Progenitor cell of endocrine pancreas (in vitro differentiated cells): ENCODE data around the gene TRABD2B. TPM values are rescaled to one million over a fixed set of nuclear protein-coding genes. Genes with fewer than 3 reads are reported as not detected.

ENCODE experiments used
- DNase-seq: peaks from one replicate; pipeline ENCODE4 v3.0.0; 2021; ENCODE audit warnings: low spot score; ENCODE audit not compliant: unreplicated experiment
- H3K27ac Mint-ChIP-seq: 2 replicates; pipeline ENCODE4 v1.8.0; 2021; ENCODE audit warnings: mild to moderate bottlenecking, moderate library complexity, mixed read lengths
- H3K27me3 Mint-ChIP-seq: 2 replicates; pipeline ENCODE4 v1.8.0; 2021; ENCODE audit warnings: mixed read lengths
- H3K36me3 Mint-ChIP-seq: 2 replicates; pipeline ENCODE4 v1.8.0; 2022; ENCODE audit warnings: mixed read lengths; ENCODE audit not compliant: insufficient read depth
- H3K4me1 Mint-ChIP-seq: 2 replicates; pipeline ENCODE4 v1.8.0; 2021; ENCODE audit warnings: low read depth, mixed read lengths
- H3K4me3 Mint-ChIP-seq: 2 replicates; pipeline ENCODE4 v1.8.0; 2021; ENCODE audit warnings: low read depth, mild to moderate bottlenecking, moderate library complexity, mixed read lengths
- H3K9me3 Mint-ChIP-seq: 2 replicates; pipeline ENCODE4 v1.8.0; 2021; ENCODE audit warnings: low read depth, mixed read lengths
- CTCF ChIP-seq: fragments of 200-600 bp; sonication (generic); IDR thresholded peaks from one replicate; pipeline ENCODE4 v1.5.0; 2021; ENCODE audit warnings: antibody characterized with exemption, mild to moderate bottlenecking; ENCODE audit not compliant: unreplicated experiment
- total RNA-seq: library from RNA; stranded (reverse); gene quantifications from 2 replicates; pipeline ENCODE4 v1.2.1, GENCODE V29; 2021

Gene TRABD2B
- total RNA-seq, 1 donor from 2014 or later = 14.5 TPM

GRCh38 chr1:47979724-47980123 is 17.5 kb downstream of the TRABD2B start:
- H3K27ac Mint-ChIP-seq = no peak overlapping the region
- H3K4me3 Mint-ChIP-seq = no peak overlapping the region
- peaks cover 7% of the 10 kb centered on the region for H3K27me3 Mint-ChIP-seq
- H3K9me3 Mint-ChIP-seq = no peaks in the 10 kb centered on the region
- H3K36me3 Mint-ChIP-seq = peaks cover 9% of the 10 kb centered on the region
- no peak for DNase-seq
- no peak for TF ChIP-seq CTCF
- H3K4me1 Mint-ChIP-seq = peaks cover 31% of the 10 kb centered on the region

GRCh38 chr1:47978486-47978885 is 18.7 kb downstream of the TRABD2B start:
- peaks cover 7% of the 10 kb centered on the region for H3K36me3 Mint-ChIP-seq
- no peak overlapping the region for H3K4me3 Mint-ChIP-seq
- H3K9me3 Mint-ChIP-seq = no peaks in the 10 kb centered on the region
- no peak for DNase-seq
- peak overlapping the region; percentile 51 for H3K27ac Mint-ChIP-seq
- TF ChIP-seq CTCF = no peak
- no peaks in the 10 kb centered on the region for H3K27me3 Mint-ChIP-seq
- H3K4me1 Mint-ChIP-seq = peaks cover 25% of the 10 kb centered on the region

- no peak overlapping the region for H3K4me3 Mint-ChIP-seq
- H3K9me3 Mint-ChIP-seq = no peaks in the 10 kb centered on the region
- H3K36me3 Mint-ChIP-seq = peaks cover 5% of the 10 kb centered on the region
- peaks cover 41% of the 10 kb centered on the region for H3K4me1 Mint-ChIP-seq
- no peaks in the 10 kb centered on the region for H3K27me3 Mint-ChIP-seq
- no peak overlapping the region for H3K27ac Mint-ChIP-seq
- no peak for DNase-seq
- no peak for TF ChIP-seq CTCF
Measured at GRCh38 chr1:47976728-47977127, 20.5 kb downstream of the TRABD2B start.

GRCh38 chr1:47976267-47976666 is 20.9 kb downstream of the TRABD2B start:
- Mint-ChIP-seq H3K9me3 (no peaks in the 10 kb centered on the region), H3K4me1 (peaks cover 46% of the 10 kb centered on the region), H3K36me3 (peaks cover 5% of the 10 kb centered on the region), H3K27ac (no peak overlapping the region), H3K4me3 (no peak overlapping the region), H3K27me3 (no peaks in the 10 kb centered on the region)
- no peak for TF ChIP-seq CTCF
- DNase-seq = no peak

- Mint-ChIP-seq H3K27ac (no peak overlapping the region), H3K4me3 (no peak overlapping the region), H3K36me3 (peaks cover 2% of the 10 kb centered on the region), H3K27me3 (no peaks in the 10 kb centered on the region), H3K9me3 (no peaks in the 10 kb centered on the region), H3K4me1 (peaks cover 53% of the 10 kb centered on the region)
- no peak for TF ChIP-seq CTCF
- DNase-seq = no peak
Measured at GRCh38 chr1:47975302-47975921, 21.8 kb downstream of the TRABD2B start.
